H1 (cell line): ENCODE data around the gene MFAP4. TPM values are rescaled to one million over a fixed set of nuclear protein-coding genes. Genes with fewer than 3 reads are reported as not detected.

Experiments used
- CTCF ChIA-PET: fragments of 300-600 bp; sonication (Branson Sonifier 250); formaldehyde crosslinking; loops from one replicate; lab custom pipeline; 2021; ENCODE audit not compliant: partially characterized antibody; lab: Charles Lee
- POLR2A ChIA-PET: fragments of 300-600 bp; sonication (Branson Sonifier 250); formaldehyde crosslinking; loops from one replicate; lab custom pipeline; 2021; ENCODE audit warnings: inconsistent platforms; ENCODE audit not compliant: partially characterized antibody; lab: Charles Lee
- DNase-seq, 2 experiments: peaks; one replicate each; pipeline versions ENCODE4 v3.0.0 to v3.0.0-alpha.2; 2010 to 2022; ENCODE audit warnings: low spot score in 2 of 2, low read depth in 1 of 2, mixed read lengths in 1 of 2
- FAIRE-seq: peaks from 2 replicates; lab custom pipeline; 2011; peaks lifted over from hg19 to GRCh38; lab: Jason Lieb, UNC
- H2AFZ ChIP-seq: 2 replicates; pipeline ENCODE4 v1.8.1; 2012; ENCODE audit warnings: low read length, inconsistent platforms
- H2AK5ac ChIP-seq: 2 replicates; pipeline ENCODE4 v1.6.1; 2013; ENCODE audit warnings: low read depth, low read length
- H2BK120ac ChIP-seq: replicated peaks from 2 replicates; pipeline ENCODE3; 2013; ENCODE audit warnings: low read depth, low read length, inconsistent platforms
- H2BK12ac ChIP-seq: 2 replicates; pipeline ENCODE4 v1.6.1; 2013; ENCODE audit warnings: low read depth, low read length
- H2BK15ac ChIP-seq: 2 replicates; pipeline ENCODE4 v1.6.1; 2013; ENCODE audit warnings: low read length
- H2BK20ac ChIP-seq: 2 replicates; pipeline ENCODE4 v1.6.1; 2013; ENCODE audit warnings: low read length
- H2BK5ac ChIP-seq: 2 replicates; pipeline ENCODE4 v1.6.1; 2013; ENCODE audit warnings: low read depth, low read length
- H3K14ac ChIP-seq: 2 replicates; pipeline ENCODE4 v1.6.1; 2013; ENCODE audit warnings: inconsistent platforms; ENCODE audit not compliant: insufficient read length
- H3K18ac ChIP-seq: 2 replicates; pipeline ENCODE4 v1.6.1; 2013; ENCODE audit warnings: low read length; ENCODE audit errors: extremely low read depth
- H3K23ac ChIP-seq: 2 replicates; pipeline ENCODE4 v1.6.1; 2013; ENCODE audit warnings: inconsistent platforms; ENCODE audit not compliant: insufficient read length
- H3K23me2 ChIP-seq: 2 replicates; pipeline ENCODE4 v1.6.1; 2013; ENCODE audit warnings: low read depth, low read length
- H3K27ac ChIP-seq: 2 replicates; pipeline ENCODE4 v1.6.1; 2011; ENCODE audit warnings: low read depth, low read length, inconsistent platforms
- H3K27me3 ChIP-seq, 4 experiments: replicated peaks in 1 of 4; 1 replicate in 1 of 4; 2 replicates in 3 of 4; pipeline versions ENCODE4 v1.6.1 to v1.8.1; 2011 to 2013; ENCODE audit warnings: low read length in 3 of 4, mild to moderate bottlenecking in 3 of 4, inconsistent platforms in 2 of 4, mixed read lengths in 2 of 4, moderate library complexity in 1 of 4; ENCODE audit not compliant: control insufficient read depth in 3 of 4, insufficient read depth in 3 of 4; ENCODE audit errors: extremely low read depth in 1 of 4
- H3K36me3 ChIP-seq, 4 experiments: 2 replicates each; pipeline versions ENCODE4 v1.6.1 to v1.8.1; 2011 to 2013; ENCODE audit warnings: mild to moderate bottlenecking in 4 of 4, low read length in 3 of 4, moderate library complexity in 2 of 4, control low read depth in 1 of 4, inconsistent platforms in 1 of 4; ENCODE audit not compliant: insufficient read depth in 4 of 4, control insufficient read depth in 2 of 4
- H3K4ac ChIP-seq: replicated peaks from 2 replicates; pipeline ENCODE3; 2013; ENCODE audit warnings: low read length, low read depth, mixed read lengths, inconsistent platforms; ENCODE audit not compliant: insufficient read length
- H3K4me1 ChIP-seq, 4 experiments: replicated peaks in 1 of 4; 1 replicate in 1 of 4; 2 replicates in 3 of 4; pipeline versions ENCODE4 v1.6.1 to v1.8.1; 2011 to 2013; ENCODE audit warnings: low read length in 3 of 4, inconsistent platforms in 2 of 4, mixed read lengths in 1 of 4; ENCODE audit not compliant: insufficient read depth in 4 of 4, control insufficient read depth in 3 of 4
- H3K4me2 ChIP-seq, 2 experiments: 2 replicates each; pipeline versions ENCODE4 v1.6.1 to v1.8.1; 2011 to 2013; ENCODE audit warnings: low read depth in 2 of 2, low read length in 2 of 2, control low read depth in 1 of 2, inconsistent platforms in 1 of 2, mild to moderate bottlenecking in 1 of 2; ENCODE audit not compliant: insufficient read depth in 1 of 2
- H3K4me3 ChIP-seq, 4 experiments: fragments of 200-600, 300-600 bp in 1 of 4; sonication (generic), shearing (Covaris generic), sonication (Bioruptor Twin) in 1 of 4; 2 replicates each; pipeline versions ENCODE4 v1.5.1 to v1.8.1; 2011 to 2016; ENCODE audit warnings: low read length in 4 of 4, low read depth in 3 of 4, control low read depth in 2 of 4, inconsistent platforms in 2 of 4, mild to moderate bottlenecking in 2 of 4, mixed read lengths in 1 of 4, moderate library complexity in 1 of 4; ENCODE audit not compliant: insufficient read depth in 2 of 4; ENCODE audit errors: extremely low read depth in 1 of 4
- H3K56ac ChIP-seq: replicated peaks from 2 replicates; pipeline ENCODE3; 2013; ENCODE audit warnings: low read depth, mild to moderate bottlenecking, mixed read lengths, low read length, inconsistent platforms; ENCODE audit not compliant: insufficient read length
- H3K79me1 ChIP-seq: 2 replicates; pipeline ENCODE4 v1.6.1; 2013; ENCODE audit warnings: low read depth, low read length, control low read depth
- H3K79me2 ChIP-seq, 2 experiments: 2 replicates each; pipeline versions ENCODE4 v1.6.1 to v1.8.1; 2012 to 2013; ENCODE audit warnings: low read length in 2 of 2, mild to moderate bottlenecking in 2 of 2, inconsistent platforms in 1 of 2; ENCODE audit not compliant: insufficient read depth in 2 of 2, control insufficient read depth in 1 of 2
- H3K9ac ChIP-seq, 4 experiments: replicated peaks in 1 of 4; 1 replicate in 1 of 4; 2 replicates in 3 of 4; pipeline versions ENCODE4 v1.6.1 to v1.8.1; 2011 to 2013; ENCODE audit warnings: low read depth in 3 of 4, low read length in 3 of 4, control low read depth in 2 of 4, mild to moderate bottlenecking in 2 of 4, moderate library complexity in 2 of 4, inconsistent platforms in 1 of 4; ENCODE audit errors: extremely low read depth in 1 of 4
- H3K9me3 ChIP-seq, 2 experiments: 2 replicates each; pipeline versions ENCODE4 v1.6.1 to v1.8.1; 2012 to 2013; ENCODE audit warnings: mild to moderate bottlenecking in 2 of 2, moderate library complexity in 2 of 2, control low read depth in 1 of 2, inconsistent platforms in 1 of 2, low read depth in 1 of 2, low read length in 1 of 2, mixed read lengths in 1 of 2; ENCODE audit not compliant: insufficient read depth in 2 of 2
- H4K20me1 ChIP-seq, 2 experiments: replicated peaks in 1 of 2; 2 replicates each; pipeline versions ENCODE3 to v1.8.1; 2011 to 2013; ENCODE audit warnings: inconsistent platforms in 2 of 2, low read length in 2 of 2, mild to moderate bottlenecking in 1 of 2; ENCODE audit not compliant: insufficient read depth in 2 of 2, control insufficient read depth in 1 of 2
- H4K5ac ChIP-seq: 2 replicates; pipeline ENCODE4 v1.6.1; 2013; ENCODE audit warnings: low read length, low read depth, mixed read lengths, inconsistent platforms; ENCODE audit not compliant: insufficient read length
- H4K8ac ChIP-seq: 2 replicates; pipeline ENCODE4 v1.8.0; 2013; ENCODE audit warnings: mild to moderate bottlenecking, moderate library complexity, low read length, inconsistent platforms; ENCODE audit not compliant: insufficient read depth; ENCODE audit errors: extremely low read depth
- H4K91ac ChIP-seq: replicated peaks from 2 replicates; pipeline ENCODE3; 2013; ENCODE audit warnings: low read length, mixed read lengths, inconsistent platforms; ENCODE audit not compliant: insufficient read length
- ATF3 ChIP-seq: IDR thresholded peaks from 2 replicates; pipeline ENCODE4 v1.6.1; 2011; ENCODE audit warnings: low read depth, mild to moderate bottlenecking, low read length; ENCODE audit not compliant: insufficient read depth
- CTCF ChIP-seq, 3 experiments: IDR thresholded peaks; 1 replicate in 2 of 3; 2 replicates in 1 of 3; pipeline versions ENCODE4 v1.5.1 to v1.6.1; 2011; ENCODE audit warnings: low read length in 3 of 3, mild to moderate bottlenecking in 3 of 3, inconsistent platforms in 2 of 3, low read depth in 1 of 3, moderate library complexity in 1 of 3; ENCODE audit not compliant: insufficient read depth in 1 of 3; ENCODE audit errors: control extremely low read depth in 1 of 3
- EP300 ChIP-seq, 2 experiments: IDR thresholded peaks; 1 replicate in 1 of 2; 2 replicates in 1 of 2; pipeline ENCODE4 v1.6.1; 2011 to 2012; ENCODE audit warnings: low read depth in 2 of 2, low read length in 2 of 2, mild to moderate bottlenecking in 2 of 2, borderline replicate concordance in 1 of 2, inconsistent platforms in 1 of 2, moderate library complexity in 1 of 2
- GTF2F1 ChIP-seq: IDR thresholded peaks from 2 replicates; pipeline ENCODE4 v1.6.1; 2012; ENCODE audit warnings: low read depth, low read length, improper control_type of control experiment, borderline replicate concordance
- HDAC2 ChIP-seq, 2 experiments: fragments of 300-600 bp in 1 of 2; sonication (generic) in 1 of 2; IDR thresholded peaks; 2 replicates each; pipeline ENCODE4 v1.6.1; 2011 to 2012; ENCODE audit warnings: low read depth in 2 of 2, low read length in 2 of 2, mild to moderate bottlenecking in 2 of 2, moderate library complexity in 2 of 2, borderline replicate concordance in 1 of 2, inconsistent platforms in 1 of 2
- HDAC6 ChIP-seq: IDR thresholded peaks from one replicate; pipeline ENCODE4 v1.7.1; 2012; ENCODE audit warnings: low read depth, mild to moderate bottlenecking, inconsistent platforms, low read length, moderate library complexity
- KDM1A ChIP-seq: fragments of 200-600, 300-600 bp; sonication (generic); IDR thresholded peaks from 2 replicates; pipeline ENCODE4 v1.7.1; 2016; ENCODE audit warnings: mild to moderate bottlenecking, low read length, borderline replicate concordance
- RXRA ChIP-seq: IDR thresholded peaks from 2 replicates; pipeline ENCODE4 v1.6.1; 2011; ENCODE audit warnings: low read depth, mild to moderate bottlenecking, low read length, moderate library complexity; ENCODE audit not compliant: insufficient read depth
- SRF ChIP-seq: IDR thresholded peaks from 2 replicates; pipeline ENCODE4 v1.6.1; 2011; ENCODE audit warnings: mild to moderate bottlenecking, low read depth, low read length, moderate library complexity
- TCF12 ChIP-seq: IDR thresholded peaks from 2 replicates; pipeline ENCODE4 v1.6.1; 2011; ENCODE audit warnings: low read depth, mild to moderate bottlenecking, low read length
- WGBS, 2 experiments: shearing (Covaris generic) in 1 of 2; methylation state at CpG; one replicate each; pipeline versions ENCODE4 v1.1.6 to v1.1.7; 2013 to 2015; ENCODE audit warnings: low lambda C conversion rate in 2 of 2, mixed read lengths in 2 of 2, inconsistent platforms in 1 of 2, low coverage in 1 of 2, missing lambda C conversion rate in 1 of 2; ENCODE audit not compliant: insufficient replicate concordance in 2 of 2, insufficient coverage in 1 of 2, insufficient read length in 1 of 2; ENCODE audit errors: extremely low coverage in 1 of 2, missing lambda C conversion rate in 1 of 2; 5-methylcytosine and 5-hydroxymethylcytosine counted together
- polyA plus RNA-seq, 7 experiments: library from polyadenylated mRNA; depleted of rRNA in 3 of 7; stranded (reverse) in 5 of 7; unstranded in 2 of 7; fragments of >200 nt in 5 of 7; fragments of 200-250 nt in 2 of 7; gene quantifications; 1 replicate in 5 of 7; 2 replicates in 1 of 7; 4 replicates in 1 of 7; pipeline versions ENCODE4 v1.2.1 to v1.2.3, GENCODE V29; 2011 to 2013; ENCODE audit warnings: missing spikeins in 2 of 7, mixed read lengths in 2 of 7
- total RNA-seq: library from RNA; stranded (reverse); fragmentation: NEBNext Ultra II Directional; extraction: Animal tissue kit (Norgen Biotek cat#: 25700); gene quantifications from 2 replicates; pipeline ENCODE4 v1.2.1, GENCODE V29; 2021

MFAP4 gene
- total and polyA plus RNA-seq, 2 of the 8 experiments (the other 6 are each of a cell fraction or from before 2014, with no cell fraction given) = 3.1 to 3.6 TPM

- Histone ChIP-seq H3K4me2 (no peak overlapping the region), H2BK120ac (no peak overlapping the region), H3K4me3 (no peak overlapping the region), H3K4ac (no peak overlapping the region), H4K8ac (no peak overlapping the region), H3K36me3 (no peaks in the 10 kb centered on the region), H4K5ac (no peak overlapping the region), H3K23me2 (no peaks in the 10 kb centered on the region), H2BK20ac (no peak overlapping the region), H3K27ac (no peak overlapping the region), H2BK15ac (0 out of 2 replicates have a peak overlapping the region, but pooled peaks have one; percentile 33), H3K14ac (no peak overlapping the region), H4K20me1 (no peaks in the 10 kb centered on the region), H3K9me3 (no peaks in the 10 kb centered on the region), H2AFZ (no peak overlapping the region), H3K4me1 (peaks cover 7 to 15% (median 11%) of the 10 kb centered on the region in 4 experiments; a peak in 6 of 7 replicates), H2AK5ac (no peak overlapping the region), H3K79me1 (no peaks in the 10 kb centered on the region), H2BK12ac (no peak overlapping the region), H2BK5ac (no peak overlapping the region), H4K91ac (no peak overlapping the region), H3K27me3 (no peaks in the 10 kb centered on the region), H3K79me2 (no peaks in the 10 kb centered on the region), H3K23ac (no peak overlapping the region), H3K56ac (no peak overlapping the region), H3K9ac (no peak overlapping the region), H3K18ac (no peak overlapping the region)
- ChIA-PET CTCF (interaction anchor here (1.3 kb wide), 1 partner anchor 22 kb away, joined by 3 read pairs; no protein-coding TSS in a partner anchor), POLR2A (interaction anchor here (1.1 to 1.7 kb wide), 4 partner anchors 10 to 67 kb away, joined by 3 to 4 read pairs (median 4); no protein-coding TSS in a partner anchor)
- WGBS, 2 experiments = 91% methylated on average over 7 of the region's 7 CpGs; no CpG with 5 or more reads in 1 of the 2 experiments
- DNase-seq (no peak), FAIRE-seq (no peak)
- TF ChIP-seq KDM1A (no peak), EP300 (IDR thresholded peaks at IDR 0.05; ENCODE audit: borderline replicate concordance in 1 of 2, low read depth in 2 of 2, low read length in 2 of 2) (no peak), GTF2F1 (no peak), HDAC2 (IDR thresholded peaks at IDR 0.05; ENCODE audit: borderline replicate concordance in 1 of 2, low read depth in 2 of 2, low read length in 2 of 2) (no peak), SRF (no peak), TCF12 (no peak), CTCF (IDR thresholded peaks at IDR 0.05; ENCODE audit: control extremely low read depth in 1 of 3, insufficient read depth in 1 of 3, low read depth in 1 of 3, low read length in 3 of 3) (no peak), ATF3 (no peak), HDAC6 (no peak), RXRA (no peak)
These were observed 5.3 kb upstream of the MFAP4 start for GRCh38 chr17:19392303-19392702.
